Endothelial cell of umbilical vein (primary cell): ENCODE data around the gene NAPB. TPM values are rescaled to one million over a fixed set of nuclear protein-coding genes. Genes with fewer than 3 reads are reported as not detected.

Source experiments
- BruUV-seq: library from RNA; stranded (reverse); fragments of 400-500 nt; replicated peaks from 2 replicates; lab custom pipeline; 2021; lab: Mats Ljungman, UMichigan
- CTCF ChIA-PET: fragments of 300-600, 350-600 bp; sonication (Branson Sonifier 250); formaldehyde crosslinking; loops from one replicate; lab custom pipeline; 2021; ENCODE audit warnings: antibody characterized with exemption, inconsistent platforms; lab: Charles Lee
- POLR2A ChIA-PET: fragments of 300-600, 350-600 bp; sonication (Branson Sonifier 250); formaldehyde crosslinking; loops from one replicate; lab custom pipeline; 2021; ENCODE audit warnings: antibody characterized with exemption, inconsistent platforms; lab: Charles Lee
- DNase-seq: peaks from one replicate; pipeline ENCODE4 v3.0.0-alpha.2; 2011; ENCODE audit warnings: low read depth, low spot score
- FAIRE-seq: peaks from 2 replicates; lab custom pipeline; 2011; peaks lifted over from hg19 to GRCh38; lab: Jason Lieb, UNC
- H2AFZ ChIP-seq: 2 replicates; pipeline ENCODE4 v1.6.0; 2012; ENCODE audit warnings: low read depth, low read length, control low read depth, inconsistent platforms
- H3K27ac ChIP-seq: 2 replicates; pipeline ENCODE4 v1.5.1; 2011; ENCODE audit warnings: low read depth, mild to moderate bottlenecking, control low read depth, low read length, moderate library complexity; ENCODE audit not compliant: insufficient read depth
- H3K27me3 ChIP-seq, 2 experiments: 2 replicates each; pipeline versions ENCODE4 v1.6.0 to v1.6.1; 2011; ENCODE audit warnings: low read length in 2 of 2, mixed read lengths in 1 of 2; ENCODE audit not compliant: control insufficient read depth in 2 of 2, insufficient read depth in 2 of 2
- H3K36me3 ChIP-seq, 2 experiments: 2 replicates in 1 of 2; 3 replicates in 1 of 2; pipeline ENCODE4 v1.5.1; 2011; ENCODE audit warnings: low read length in 2 of 2, mild to moderate bottlenecking in 1 of 2, moderate library complexity in 1 of 2; ENCODE audit not compliant: control insufficient read depth in 2 of 2, insufficient read depth in 2 of 2; ENCODE audit errors: extremely low read depth in 1 of 2
- H3K4me1 ChIP-seq: 3 replicates; pipeline ENCODE4 v1.5.1; 2011; ENCODE audit warnings: mild to moderate bottlenecking, low read length; ENCODE audit not compliant: control insufficient read depth, insufficient read depth; ENCODE audit errors: extremely low read depth
- H3K4me2 ChIP-seq: 2 replicates; pipeline ENCODE4 v1.6.1; 2011; ENCODE audit warnings: low read length, control low read depth, mixed read lengths; ENCODE audit not compliant: insufficient read depth
- H3K4me3 ChIP-seq, 3 experiments: fragments of 200-600 bp in 1 of 3; sonication (generic), shearing (Covaris generic) in 1 of 3; replicated peaks in 1 of 3; 2 replicates each; pipeline ENCODE4 v1.5.1; 2011 to 2016; ENCODE audit warnings: control low read depth in 3 of 3, low read length in 3 of 3, mild to moderate bottlenecking in 2 of 3, inconsistent platforms in 1 of 3, low read depth in 1 of 3, moderate library complexity in 1 of 3; ENCODE audit not compliant: insufficient read depth in 1 of 3
- H3K79me2 ChIP-seq: 2 replicates; pipeline ENCODE4 v1.6.0; 2012; ENCODE audit warnings: low read length, inconsistent platforms; ENCODE audit not compliant: control insufficient read depth, insufficient read depth
- H3K9ac ChIP-seq: replicated peaks from 2 replicates; pipeline ENCODE3; 2011; ENCODE audit warnings: low read length, control low read depth; ENCODE audit not compliant: insufficient read depth; ENCODE audit errors: extremely low read depth
- H3K9me1 ChIP-seq: replicated peaks from 3 replicates; pipeline ENCODE4 v1.6.0; 2011; ENCODE audit warnings: mild to moderate bottlenecking, low read length; ENCODE audit not compliant: control insufficient read depth, insufficient read depth; ENCODE audit errors: extremely low read depth
- H3K9me3 ChIP-seq: replicated peaks from 2 replicates; pipeline ENCODE4 v1.5.1; 2012; ENCODE audit warnings: low read length, inconsistent platforms; ENCODE audit not compliant: control insufficient read depth, insufficient read depth
- H4K20me1 ChIP-seq: replicated peaks from 2 replicates; pipeline ENCODE3; 2011; ENCODE audit warnings: mild to moderate bottlenecking, low read length; ENCODE audit not compliant: control insufficient read depth, insufficient read depth; ENCODE audit errors: extremely low read depth
- EZH2 ChIP-seq: IDR thresholded peaks from 2 replicates; pipeline ENCODE4 v1.6.1; 2012; ENCODE audit warnings: borderline replicate concordance, low read depth, mild to moderate bottlenecking, moderate library complexity, low read length, inconsistent platforms; ENCODE audit not compliant: severe bottlenecking
- FOS ChIP-seq: IDR thresholded peaks from 2 replicates; pipeline ENCODE4 v1.6.1; 2011; ENCODE audit warnings: mild to moderate bottlenecking, low read length, moderate library complexity, borderline replicate concordance; ENCODE audit not compliant: insufficient read depth
- GATA2 ChIP-seq: IDR thresholded peaks from 2 replicates; pipeline ENCODE4 v1.7.0; 2011; ENCODE audit warnings: low read depth, mild to moderate bottlenecking, moderate library complexity, mixed read lengths, low read length; ENCODE audit not compliant: insufficient read length, insufficient read depth
- JUN ChIP-seq: IDR thresholded peaks from 2 replicates; pipeline ENCODE4 v1.6.1; 2011; ENCODE audit warnings: borderline replicate concordance, low read depth; ENCODE audit not compliant: insufficient read length, insufficient read depth
- MAX ChIP-seq: IDR thresholded peaks from 2 replicates; pipeline ENCODE4 v1.6.1; 2011; ENCODE audit not compliant: insufficient read depth, insufficient read length
- MYC ChIP-seq: IDR thresholded peaks from one replicate; pipeline ENCODE4 v1.6.1; 2011; ENCODE audit warnings: mild to moderate bottlenecking, low read depth, low read length
- POLR2A ChIP-seq: IDR thresholded peaks from 2 replicates; pipeline ENCODE4 v1.6.1; 2012; ENCODE audit warnings: low read depth, mild to moderate bottlenecking, control low read depth, low read length
- POLR2AphosphoS5 ChIP-seq: IDR thresholded peaks from 2 replicates; pipeline ENCODE4 v1.6.1; 2012; ENCODE audit warnings: low read depth, mild to moderate bottlenecking, control low read depth, low read length, moderate library complexity; ENCODE audit not compliant: insufficient read depth
- dilution Hi-C: fragments of 300-500 bp; cut with MboI; formaldehyde crosslinking; loops from one replicate; pipeline ENCODE4 v1.15.0; 2019; ENCODE audit warnings: low sequenced_read_pairs; ENCODE audit not compliant: extremely low pct_ligation_motif_present
- intact Hi-C: fragments of 100-400 bp; cut with micrococcal nuclease; formaldehyde crosslinking; loops from one replicate; pipeline ENCODE4 v1.10.0; 2022
- polyA plus RNA-seq, 4 experiments: library from polyadenylated mRNA; depleted of rRNA in 3 of 4; stranded (reverse) in 3 of 4; unstranded in 1 of 4; fragments of >200 nt; gene quantifications; 2 replicates each; pipeline versions ENCODE4 v1.2.1 to v1.2.3, GENCODE V29; 2011 to 2012; ENCODE audit warnings: missing spikeins in 1 of 4
- total RNA-seq: library from RNA; stranded (reverse); gene quantifications from 2 replicates; pipeline ENCODE4 v1.2.3, GENCODE V29; 2021
- TF ChIP-seq, protein P1 (sequence below), 2 donors: IDR thresholded peaks; 1 replicate in 1 of 2; 2 replicates in 1 of 2; pipeline ENCODE4 v1.5.1; 2011; ENCODE audit warnings: low read length in 2 of 2, mild to moderate bottlenecking in 2 of 2, moderate library complexity in 2 of 2, control low read depth in 1 of 2, inconsistent platforms in 1 of 2, low read depth in 1 of 2; ENCODE audit not compliant: insufficient read depth in 1 of 2; ENCODE audit errors: extremely low read depth in 1 of 2

NAPB gene
- total and polyA plus RNA-seq, 2 donors (not counting 3 experiments of a cell fraction or from before 2014, with no cell fraction given) = 4.7 to 10.1 TPM

- no peaks in the 10 kb centered on the region for H3K79me2 ChIP-seq
- TF ChIP-seq MYC = no peak
- TF ChIP-seq, protein P1, sequence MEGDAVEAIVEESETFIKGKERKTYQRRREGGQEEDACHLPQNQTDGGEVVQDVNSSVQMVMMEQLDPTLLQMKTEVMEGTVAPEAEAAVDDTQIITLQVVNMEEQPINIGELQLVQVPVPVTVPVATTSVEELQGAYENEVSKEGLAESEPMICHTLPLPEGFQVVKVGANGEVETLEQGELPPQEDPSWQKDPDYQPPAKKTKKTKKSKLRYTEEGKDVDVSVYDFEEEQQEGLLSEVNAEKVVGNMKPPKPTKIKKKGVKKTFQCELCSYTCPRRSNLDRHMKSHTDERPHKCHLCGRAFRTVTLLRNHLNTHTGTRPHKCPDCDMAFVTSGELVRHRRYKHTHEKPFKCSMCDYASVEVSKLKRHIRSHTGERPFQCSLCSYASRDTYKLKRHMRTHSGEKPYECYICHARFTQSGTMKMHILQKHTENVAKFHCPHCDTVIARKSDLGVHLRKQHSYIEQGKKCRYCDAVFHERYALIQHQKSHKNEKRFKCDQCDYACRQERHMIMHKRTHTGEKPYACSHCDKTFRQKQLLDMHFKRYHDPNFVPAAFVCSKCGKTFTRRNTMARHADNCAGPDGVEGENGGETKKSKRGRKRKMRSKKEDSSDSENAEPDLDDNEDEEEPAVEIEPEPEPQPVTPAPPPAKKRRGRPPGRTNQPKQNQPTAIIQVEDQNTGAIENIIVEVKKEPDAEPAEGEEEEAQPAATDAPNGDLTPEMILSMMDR (IDR thresholded peaks at IDR 0.05; ENCODE audit: extremely low read depth in 1 of 2, insufficient read depth in 1 of 2, low read depth in 1 of 2, low read length in 2 of 2) = no peak
- TF ChIP-seq POLR2AphosphoS5 = no peak
- no peak for TF ChIP-seq EZH2
- no peak for TF ChIP-seq GATA2
- no peak for TF ChIP-seq FOS
- TF ChIP-seq JUN = no peak
- TF ChIP-seq MAX = no peak
- no peak for TF ChIP-seq POLR2A
- H3K27ac ChIP-seq = no peak overlapping the region
- no TSS peak for BruUV-seq
- FAIRE-seq (no peak), DNase-seq (no peak)
- POLR2A ChIA-PET = no interaction called here
- H3K4me3 ChIP-seq = no peak overlapping the region
- H3K9me3 ChIP-seq = no peaks in the 10 kb centered on the region
- no peak overlapping the region for H3K9ac ChIP-seq
- H2AFZ ChIP-seq = no peak overlapping the region
- intact Hi-C loops = no loop called here
- H3K4me1 ChIP-seq = no peaks in the 10 kb centered on the region
- H4K20me1 ChIP-seq = no peaks in the 10 kb centered on the region
- CTCF ChIA-PET = no interaction called here
- H3K27me3 ChIP-seq = no peaks in the 10 kb centered on the region
- H3K36me3 ChIP-seq = no peaks in the 10 kb centered on the region
- dilution Hi-C loops = no loop called here
- no peaks in the 10 kb centered on the region for H3K9me1 ChIP-seq
- no peak overlapping the region for H3K4me2 ChIP-seq
Observed at GRCh38 chr20:23461180-23461579, 39.9 kb upstream of the NAPB start.
